GM10266 (cell line): Measurements from ENCODE around the gene SNAP47.

Experiments used
- DNase-seq: peaks from one replicate; pipeline ENCODE4 v3.0.0; 2012; ENCODE audit errors: extremely low spot score
- TF ChIP-seq, protein P1 (sequence below): IDR thresholded peaks from 2 replicates; pipeline ENCODE4 v1.5.1; 2012; ENCODE audit warnings: mild to moderate bottlenecking, low read depth; ENCODE audit not compliant: control insufficient read depth, insufficient read depth; ENCODE audit errors: missing control alignments

The SNAP47 gene

DNA sequence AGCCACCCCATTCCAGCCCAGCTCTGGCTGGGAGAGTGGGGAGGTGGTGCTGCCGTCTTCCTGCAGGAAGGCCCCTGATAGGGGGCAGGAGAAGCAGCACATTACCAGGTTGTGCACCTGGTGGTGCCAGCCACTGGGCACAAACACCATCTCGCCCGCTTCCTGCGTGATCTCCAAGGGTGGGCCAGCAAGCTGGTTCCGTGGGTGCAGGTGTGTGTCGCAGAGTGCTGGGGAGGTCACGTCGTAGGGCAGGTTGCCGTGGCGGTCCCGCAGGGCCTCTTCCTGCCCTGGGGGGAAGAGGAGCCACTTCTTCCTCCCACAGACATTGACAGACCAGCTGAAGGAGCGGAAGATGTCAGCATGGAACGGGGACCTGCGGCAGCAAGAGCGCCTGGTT lies 1.9 kb upstream of the SNAP47 start:
- TF ChIP-seq, protein P1, sequence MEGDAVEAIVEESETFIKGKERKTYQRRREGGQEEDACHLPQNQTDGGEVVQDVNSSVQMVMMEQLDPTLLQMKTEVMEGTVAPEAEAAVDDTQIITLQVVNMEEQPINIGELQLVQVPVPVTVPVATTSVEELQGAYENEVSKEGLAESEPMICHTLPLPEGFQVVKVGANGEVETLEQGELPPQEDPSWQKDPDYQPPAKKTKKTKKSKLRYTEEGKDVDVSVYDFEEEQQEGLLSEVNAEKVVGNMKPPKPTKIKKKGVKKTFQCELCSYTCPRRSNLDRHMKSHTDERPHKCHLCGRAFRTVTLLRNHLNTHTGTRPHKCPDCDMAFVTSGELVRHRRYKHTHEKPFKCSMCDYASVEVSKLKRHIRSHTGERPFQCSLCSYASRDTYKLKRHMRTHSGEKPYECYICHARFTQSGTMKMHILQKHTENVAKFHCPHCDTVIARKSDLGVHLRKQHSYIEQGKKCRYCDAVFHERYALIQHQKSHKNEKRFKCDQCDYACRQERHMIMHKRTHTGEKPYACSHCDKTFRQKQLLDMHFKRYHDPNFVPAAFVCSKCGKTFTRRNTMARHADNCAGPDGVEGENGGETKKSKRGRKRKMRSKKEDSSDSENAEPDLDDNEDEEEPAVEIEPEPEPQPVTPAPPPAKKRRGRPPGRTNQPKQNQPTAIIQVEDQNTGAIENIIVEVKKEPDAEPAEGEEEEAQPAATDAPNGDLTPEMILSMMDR, result no peak
- DNase-seq, result no peak

DNA sequence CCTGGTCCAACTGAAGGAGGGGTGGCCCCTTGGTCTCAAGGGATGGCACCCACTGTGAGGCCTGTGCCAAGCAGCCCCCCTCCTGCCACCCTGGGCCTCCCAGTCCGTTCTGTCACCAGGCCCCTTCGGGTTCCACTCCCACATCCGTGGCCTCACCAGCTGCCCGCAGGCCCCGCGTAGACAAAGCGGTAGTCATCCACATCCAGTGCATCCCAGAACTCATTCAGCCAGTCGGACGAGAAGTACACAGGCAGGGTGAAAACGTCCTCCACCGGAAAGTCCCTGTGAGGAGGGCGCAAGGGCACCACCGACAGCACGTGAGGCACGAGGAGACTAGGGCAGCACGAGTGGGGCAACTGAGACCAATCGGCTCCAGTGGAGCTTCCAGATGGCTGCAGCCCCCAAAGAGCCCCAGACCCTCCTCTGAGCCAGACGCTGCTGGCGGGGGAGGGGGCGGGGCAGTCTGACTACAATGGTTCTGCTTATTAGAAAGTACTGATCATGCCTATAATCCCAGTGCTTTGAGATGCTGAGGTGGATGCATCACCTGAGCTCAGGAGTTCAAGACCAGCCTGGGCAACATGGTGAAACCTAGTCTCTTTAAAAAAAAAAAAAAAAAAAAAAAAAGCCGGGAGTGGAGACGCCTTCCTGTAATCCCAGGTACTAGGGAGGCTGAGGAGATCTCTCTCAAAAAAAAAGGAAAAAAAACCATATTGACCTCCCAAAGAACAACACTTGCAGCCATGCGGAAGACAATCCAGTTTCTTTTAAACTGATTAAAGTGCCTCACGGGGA lies 1.3 kb upstream of the SNAP47 start:
- TF ChIP-seq, protein P1, result no peak
- no peak for DNase-seq

DNA sequence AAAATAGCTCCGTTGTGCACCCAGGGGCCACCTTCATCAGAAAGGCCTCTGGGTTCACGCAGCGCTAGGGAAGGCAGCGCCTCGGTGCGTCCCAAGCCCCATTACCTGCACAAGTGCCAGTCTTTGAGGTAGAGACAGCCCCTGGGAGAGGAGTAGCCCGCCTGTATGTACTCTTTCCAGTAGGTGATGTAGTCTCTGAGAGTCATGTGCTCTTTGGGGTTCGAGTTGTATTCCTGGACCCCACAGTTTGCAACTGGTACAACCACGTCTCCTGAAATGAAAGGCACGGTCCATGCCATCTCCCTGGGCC lies 734 bp upstream of the SNAP47 start:
- TF ChIP-seq, protein P1, result no peak
- no peak for DNase-seq

DNA sequence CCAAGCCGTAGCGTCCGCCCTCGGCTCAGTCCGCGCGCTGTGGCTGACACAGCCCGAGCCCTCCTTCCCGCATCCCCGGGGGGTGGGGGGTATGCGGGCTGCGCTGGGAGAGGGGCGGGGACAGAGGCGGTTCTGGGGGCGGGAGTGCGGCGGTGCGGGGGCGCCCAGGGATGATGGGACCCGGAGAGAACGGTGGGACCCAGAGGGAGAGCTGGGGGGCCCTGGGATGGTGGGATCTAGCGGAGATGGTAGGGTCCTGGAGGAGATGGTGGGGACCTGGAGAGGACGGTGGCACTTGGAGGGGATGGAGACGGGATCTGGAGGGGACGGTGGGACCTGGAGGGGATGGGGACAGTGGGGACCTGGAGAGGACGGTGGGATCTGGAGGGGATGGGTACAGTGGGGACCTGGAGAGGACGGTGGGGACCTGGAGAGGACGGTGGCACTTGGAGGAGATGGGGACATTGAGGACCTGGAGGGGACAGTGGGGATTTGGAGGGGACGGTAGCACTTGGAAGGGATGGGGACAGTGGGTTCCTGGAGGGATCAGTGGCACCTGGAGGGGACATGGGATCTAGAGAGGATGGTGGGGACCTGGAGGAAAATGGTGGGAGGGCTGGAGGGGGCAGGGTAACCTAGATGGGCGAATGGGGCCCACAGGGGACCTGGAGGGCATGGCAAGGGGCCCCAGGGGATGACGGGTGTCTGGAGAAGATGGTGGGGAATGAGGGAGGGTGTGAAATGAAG lies 477 bp downstream of the SNAP47 start:
- TF ChIP-seq, protein P1, result no peak
- DNase-seq, result no peak

DNA sequence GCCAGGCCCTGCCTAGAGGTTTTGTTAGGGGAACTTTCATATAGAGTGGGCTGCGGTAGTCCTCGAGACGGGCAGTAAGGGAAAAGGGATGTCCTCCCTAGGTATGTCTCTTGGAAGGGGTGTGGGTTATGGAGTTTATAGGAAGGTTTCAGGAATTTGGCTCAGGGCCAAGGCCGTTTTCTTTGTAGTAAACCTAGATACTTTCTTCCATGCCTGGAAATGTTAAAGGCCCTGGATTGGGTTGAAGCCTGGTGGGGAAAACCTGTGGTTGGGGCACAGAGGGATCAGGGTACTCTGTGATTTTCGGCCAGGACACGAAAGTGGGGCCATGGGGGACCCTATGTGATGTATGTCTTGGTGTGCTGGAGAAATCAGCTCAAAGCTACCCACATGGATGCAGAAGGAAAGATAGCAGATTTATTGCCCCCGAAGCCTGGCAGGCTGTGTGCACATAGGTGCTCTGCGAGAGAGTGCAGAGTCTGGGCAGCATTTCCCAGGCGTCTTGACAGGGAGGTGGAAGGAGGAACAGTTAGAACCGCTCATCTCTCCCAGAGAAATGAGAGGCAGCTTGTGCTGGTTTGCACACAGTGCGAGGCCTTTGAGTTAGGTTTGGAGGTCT lies 1.7 kb downstream of the SNAP47 start:
- TF ChIP-seq, protein P1, result no peak
- DNase-seq, result no peak

DNA sequence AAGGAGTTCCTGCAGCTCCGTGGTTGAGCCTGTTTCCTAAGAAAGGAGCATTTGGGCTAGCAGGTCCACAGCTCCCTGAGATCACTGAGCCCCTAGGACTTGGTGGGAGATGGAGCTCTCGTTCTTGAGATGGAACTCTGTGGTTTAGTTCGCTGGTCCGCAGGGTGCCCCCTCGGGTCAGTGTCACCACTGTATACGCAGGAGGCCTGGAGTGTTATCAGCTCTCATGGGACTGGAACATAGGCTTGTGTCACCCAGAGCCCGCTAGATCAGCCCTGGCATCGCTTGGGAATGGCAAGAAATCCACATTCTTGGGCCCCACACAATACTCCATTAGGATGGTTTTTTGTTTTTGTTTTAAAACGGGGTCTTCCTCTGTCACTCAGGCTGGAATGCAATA lies 3.6 kb downstream of the SNAP47 start:
- TF ChIP-seq, protein P1, result no peak
- DNase-seq, result no peak

DNA sequence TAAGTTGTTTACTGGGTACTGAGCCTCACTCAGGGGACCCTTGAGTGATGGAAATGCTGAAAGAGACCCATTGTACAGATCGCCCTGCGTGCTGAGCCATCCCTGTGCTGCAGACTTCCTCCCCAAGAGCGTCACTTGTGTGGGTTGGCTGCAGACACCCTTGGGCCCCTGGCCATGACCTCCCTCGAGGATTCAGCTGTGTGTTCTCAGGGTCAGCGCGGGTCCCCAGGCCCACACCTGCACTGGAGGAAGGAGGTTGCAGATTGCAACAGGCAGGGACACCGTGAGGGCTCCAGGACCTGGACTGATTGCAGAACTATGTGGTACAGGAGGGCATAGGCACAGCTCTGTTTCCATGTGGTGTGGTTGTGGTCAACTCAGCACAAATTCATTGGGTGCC lies 4.4 kb downstream of the SNAP47 start:
- no peak for DNase-seq

More for the DNA sequence above, 4.4 kb downstream of the SNAP47 start:
- TF ChIP-seq, protein P1, result no peak
